ENCODE results near the gene WSCD2. TPM values are rescaled to one million over a fixed set of nuclear protein-coding genes. Genes with fewer than 3 reads are reported as not detected.

WSCD2 gene
- total RNA-seq, 1 donor from 2014 or later: not detected

GRCh38 chr12:108125073-108125472, 4.0 kb upstream of the WSCD2 start:
- no peak for DNase-seq (ENCODE audit: low read depth)
- TF ChIP-seq CTCF (conservative IDR thresholded peaks at IDR 0.05; ENCODE audit: low read depth, low read length): no peak
- no peak overlapping the region for H3K4me3 ChIP-seq (ENCODE audit: low read depth, low read length)

GRCh38 chr12:108126212-108126611, 2.9 kb upstream of the WSCD2 start:
- TF ChIP-seq CTCF (conservative IDR thresholded peaks at IDR 0.05; ENCODE audit: low read depth, low read length): no peak
- no peak for DNase-seq (ENCODE audit: low read depth)
- no peak overlapping the region for H3K4me3 ChIP-seq (ENCODE audit: low read depth, low read length)

GRCh38 chr12:108126990-108127501, 2.0 kb upstream of the WSCD2 start:
- DNase-seq (ENCODE audit: low read depth): no peak
- H3K4me3 ChIP-seq (ENCODE audit: low read depth, low read length): no peak overlapping the region
- TF ChIP-seq CTCF (conservative IDR thresholded peaks at IDR 0.05; ENCODE audit: low read depth, low read length): no peak

GRCh38 chr12:108127654-108128053, 1.4 kb upstream of the WSCD2 start:
- DNase-seq (ENCODE audit: low read depth): no peak
- TF ChIP-seq CTCF (conservative IDR thresholded peaks at IDR 0.05; ENCODE audit: low read depth, low read length): no peak
- H3K4me3 ChIP-seq (ENCODE audit: low read depth, low read length): no peak overlapping the region

GRCh38 chr12:108128221-108129016, 669 bp upstream of the WSCD2 start:
- DNase-seq (ENCODE audit: low read depth): no peak
- TF ChIP-seq CTCF (conservative IDR thresholded peaks at IDR 0.05; ENCODE audit: low read depth, low read length): no peak
- no peak overlapping the region for H3K4me3 ChIP-seq (ENCODE audit: low read depth, low read length)

GRCh38 chr12:108131035-108131434, 1.9 kb downstream of the WSCD2 start:
- DNase-seq (ENCODE audit: low read depth): no peak
- no peak for TF ChIP-seq CTCF (conservative IDR thresholded peaks at IDR 0.05; ENCODE audit: low read depth, low read length)
- H3K4me3 ChIP-seq (ENCODE audit: low read depth, low read length): no peak overlapping the region

- H3K4me3 ChIP-seq (ENCODE audit: low read depth, low read length): no peak overlapping the region
- TF ChIP-seq CTCF (conservative IDR thresholded peaks at IDR 0.05; ENCODE audit: low read depth, low read length): no peak
- DNase-seq (ENCODE audit: low read depth): no peak
Observed at GRCh38 chr12:108131657-108132126, 2.6 kb downstream of the WSCD2 start.

Measured in epithelial cell of proximal tubule (primary cell).